ENCODE data around the gene ALKBH5. TPM values are rescaled to one million over a fixed set of nuclear protein-coding genes. Genes with fewer than 3 reads are reported as not detected.

Gene ALKBH5
- total and polyA plus RNA-seq, 9 of the 15 experiments (the other 6 are each of a cell fraction or from before 2014, with no cell fraction given), result 11.4 to 70.0 (median 47.4) TPM

GRCh38 chr17:18191967-18192366 is 8.3 kb downstream of the ALKBH5 start (continued):
- TF ChIP-seq PRDM10 (IDR thresholded peaks at IDR 0.05; ENCODE audit: partially characterized antibody) (peak; percentile 35), MTA3 (IDR thresholded peaks at IDR 0.05; ENCODE audit: borderline replicate concordance) (no peak), TCF15 (CRISPR knock-in tag; IDR thresholded peaks at IDR 0.05) (no peak), BRF1 (IDR thresholded peaks at IDR 0.05; ENCODE audit: borderline replicate concordance, extremely low read depth, insufficient read length) (no peak), MCM2 (IDR thresholded peaks at IDR 0.05; ENCODE audit: low read depth) (no peak), POLR3A (IDR thresholded peaks at IDR 0.05; ENCODE audit: borderline replicate concordance, extremely low read depth, insufficient read depth, insufficient read length) (no peak), CTCFL (IDR thresholded peaks at IDR 0.05; ENCODE audit: borderline replicate concordance, insufficient read depth, low read depth, low read length, poor library complexity, severe bottlenecking) (peak; percentile 5), NCOR1 (IDR thresholded peaks at IDR 0.05) (no peak), NFYB (IDR thresholded peaks at IDR 0.05; ENCODE audit: extremely low read depth, insufficient read length) (no peak), FOXM1 (IDR thresholded peaks at IDR 0.05; ENCODE audit: low read depth) (no peak), FOXM1 (CRISPR knock-in tag; IDR thresholded peaks at IDR 0.05; ENCODE audit: low read depth) (no peak), ETS2 (tag; IDR thresholded peaks at IDR 0.05; ENCODE audit: borderline replicate concordance, poor library complexity, severe bottlenecking) (no peak)
